GM12875 (cell line): Measurements from ENCODE around the gene SRC.

Experiments
- H3K4me3 ChIP-seq: one replicate; pipeline ENCODE4 v1.5.1; 2011; ENCODE audit warnings: low read depth, low read length, control low read depth
- CTCF ChIP-seq: IDR thresholded peaks from 2 replicates; pipeline ENCODE4 v1.5.1; 2011; ENCODE audit warnings: low read depth, mild to moderate bottlenecking, control low read depth, inconsistent platforms, low read length, moderate library complexity, borderline replicate concordance; ENCODE audit not compliant: insufficient read depth

Gene SRC

DNA sequence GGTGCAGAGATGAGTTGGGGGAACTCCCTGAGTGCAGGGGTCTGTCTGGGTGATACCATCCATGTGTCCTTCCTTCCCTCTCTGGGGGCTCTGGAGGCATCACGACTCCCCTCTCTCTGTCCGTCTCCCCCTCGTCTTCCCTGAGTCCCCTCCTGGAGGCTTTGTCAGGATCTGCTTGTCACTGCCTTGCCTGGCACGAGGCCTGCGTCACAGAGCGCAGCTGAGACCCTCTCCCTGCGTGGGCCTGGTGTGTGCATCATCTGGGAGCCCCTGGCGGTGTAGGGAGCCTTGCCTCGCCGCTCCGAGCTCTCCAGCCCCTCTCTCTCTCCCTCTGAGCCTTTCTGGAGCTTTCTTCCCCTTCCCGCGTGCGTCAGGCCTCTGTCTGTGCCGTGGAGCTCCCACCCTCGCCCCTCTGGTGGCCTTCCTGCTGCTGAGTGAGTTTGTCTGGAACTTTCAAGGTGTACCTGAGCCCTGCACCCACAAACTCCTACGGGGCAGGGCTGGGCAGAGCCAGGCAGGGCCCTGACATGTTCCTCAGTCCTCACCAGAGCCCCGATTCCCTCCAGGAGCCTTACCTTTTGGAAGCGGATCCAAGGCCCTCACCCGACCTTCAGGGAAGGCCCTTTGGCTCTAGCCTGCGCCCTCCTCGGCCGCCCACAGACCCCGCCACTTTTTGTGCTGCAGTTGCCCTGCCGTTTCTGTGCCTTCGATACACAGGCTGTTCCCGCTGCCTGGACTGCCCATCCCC is 70.3 kb downstream of the SRC start:
- TF ChIP-seq CTCF: no peak
- H3K4me3 ChIP-seq: no peak overlapping the region

- no peak overlapping the region for H3K4me3 ChIP-seq
- TF ChIP-seq CTCF: no peak
Observed at GRCh38 chr20:37416848-37417616, 71.1 kb downstream of the SRC start.

DNA sequence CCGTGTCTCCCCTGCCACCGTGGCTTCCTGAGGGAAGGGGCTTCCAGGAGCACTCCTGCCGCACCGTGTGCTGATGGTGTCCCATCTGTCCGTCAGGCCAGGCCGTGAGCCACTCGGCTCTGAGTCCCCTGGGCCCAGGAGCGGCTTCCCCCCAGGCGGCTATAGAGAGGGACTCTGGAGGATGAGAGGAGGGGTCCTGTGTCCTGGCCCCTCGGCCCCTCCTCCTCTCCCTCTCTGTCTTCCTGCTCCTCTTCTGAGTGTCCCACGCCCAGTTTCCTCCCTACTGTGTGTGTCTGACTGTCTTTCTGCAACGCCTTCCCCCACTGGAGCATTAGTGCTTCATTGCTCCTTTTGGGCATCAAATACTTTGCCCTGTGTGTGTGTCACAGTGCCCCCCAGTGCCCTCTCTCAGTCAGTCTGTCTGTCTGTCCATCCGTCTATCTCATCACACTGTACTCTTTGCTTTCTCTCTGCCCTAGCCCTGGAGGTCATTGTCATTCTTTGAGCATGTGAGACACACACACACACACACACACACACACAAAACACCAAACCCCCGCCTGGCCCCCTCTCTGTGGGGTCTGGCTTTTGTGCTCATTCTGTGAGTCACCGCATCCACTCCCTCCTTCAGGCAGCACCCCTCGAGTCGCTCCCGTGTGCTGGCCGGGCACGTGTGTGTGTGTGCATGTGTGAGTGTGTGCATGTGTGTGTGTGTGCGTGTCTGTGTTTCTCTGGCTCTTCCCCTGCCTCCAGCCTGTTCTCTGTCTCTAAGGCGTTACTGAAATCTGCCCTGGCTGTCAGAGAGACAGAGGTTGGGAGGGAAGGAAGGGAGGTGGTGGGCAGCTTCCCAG is 71.9 kb downstream of the SRC start:
- TF ChIP-seq CTCF: no peak
- no peak overlapping the region for H3K4me3 ChIP-seq

DNA sequence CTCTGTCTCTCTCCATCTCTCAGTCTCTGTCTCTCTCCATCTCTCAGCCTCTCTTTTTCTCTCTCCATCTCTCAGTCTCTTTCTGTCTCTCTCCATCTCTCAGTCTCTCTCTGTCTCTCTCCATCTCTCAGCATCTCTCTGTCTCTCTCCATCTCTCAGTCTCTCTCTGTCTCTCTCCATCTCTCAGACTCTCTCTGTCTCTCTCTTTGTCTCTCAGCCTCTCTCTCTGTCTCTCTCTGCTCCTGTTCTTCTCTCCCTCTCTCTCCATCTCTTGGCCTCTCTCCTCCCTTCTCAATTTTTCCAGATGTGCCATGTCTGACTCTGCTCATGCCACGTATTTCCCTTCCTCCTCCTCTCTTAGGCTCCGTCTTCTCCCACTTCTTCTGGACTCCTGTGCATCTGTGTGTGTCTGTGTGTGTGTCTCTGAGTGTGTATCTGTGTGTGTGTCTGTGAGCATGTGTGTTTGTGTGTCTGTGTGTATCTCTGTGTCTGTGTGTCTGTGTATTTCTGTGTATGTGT is 72.7 kb downstream of the SRC start:
- no peak for TF ChIP-seq CTCF
- H3K4me3 ChIP-seq: no peak overlapping the region

DNA sequence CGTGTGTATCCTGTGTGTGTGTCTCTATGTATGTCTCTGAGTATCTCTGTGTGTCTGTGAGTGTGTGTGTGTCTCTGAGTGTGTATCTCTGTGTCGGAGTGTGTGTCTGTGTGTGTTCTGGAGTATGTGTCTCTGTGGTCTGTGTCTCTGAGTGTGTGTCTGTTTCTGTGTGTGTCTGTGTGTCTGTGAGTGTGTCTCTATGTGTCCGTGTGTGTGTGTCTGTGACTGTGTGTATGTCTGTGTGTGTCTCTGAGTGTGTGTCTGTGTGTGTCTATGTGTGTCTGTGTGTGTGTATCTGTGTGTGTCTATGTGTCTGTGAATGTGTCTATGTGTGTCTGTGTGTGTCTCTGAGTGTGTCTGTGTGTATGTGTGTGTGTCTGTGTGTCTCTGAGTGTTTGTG is 73.4 kb downstream of the SRC start:
- H3K4me3 ChIP-seq: no peak overlapping the region
- TF ChIP-seq CTCF: no peak

DNA sequence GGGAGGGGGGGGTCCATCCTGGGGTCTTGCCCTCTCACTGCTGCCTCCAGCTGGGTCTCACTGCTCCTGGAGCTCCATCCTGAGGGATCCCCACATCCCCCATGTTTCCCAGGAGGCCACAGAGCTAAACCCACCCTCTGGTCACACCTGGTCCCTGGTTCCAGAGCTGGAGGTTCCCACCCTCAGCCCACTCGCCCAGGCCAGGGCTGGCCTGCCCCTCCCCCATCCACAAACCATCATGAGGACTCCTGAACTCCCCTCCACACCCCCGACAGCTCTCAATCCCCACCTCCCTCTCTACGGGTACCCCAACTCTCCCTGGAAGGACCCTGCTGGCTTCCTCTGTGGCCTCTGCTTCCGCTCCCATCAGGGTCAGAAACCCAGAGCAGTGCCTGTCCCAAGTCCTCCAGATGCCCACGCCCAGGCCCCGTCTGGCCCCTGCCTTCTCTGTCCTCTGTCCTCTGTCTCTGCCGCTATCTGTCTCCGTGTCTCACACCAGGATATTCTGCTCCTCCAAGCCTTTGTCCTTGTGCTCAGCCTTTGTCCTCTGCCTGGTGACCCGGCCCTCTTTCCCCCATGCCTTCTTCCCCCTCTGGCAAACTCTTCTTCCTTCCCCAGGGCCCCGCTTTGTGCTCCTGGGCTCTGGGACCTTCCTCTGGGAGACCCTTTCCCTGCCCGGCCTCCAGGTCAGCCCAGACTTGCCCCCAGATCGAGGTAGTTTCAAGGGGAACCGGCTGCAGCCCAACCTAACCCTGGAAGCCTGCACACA is 74.0 kb downstream of the SRC start:
- TF ChIP-seq CTCF: no peak
- H3K4me3 ChIP-seq: no peak overlapping the region
